C4-2B (cell line): Measurements from ENCODE around the gene SOX14.
A peak's percentile ranks its signal among the peaks of the same experiment; 100 is the strongest.

ENCODE experiments used
- CTCF ChIP-seq: fragments of 450-650 bp; conservative IDR thresholded peaks from 2 replicates; pipeline ENCODE4 v1.5.1; 2017; ENCODE audit warnings: mild to moderate bottlenecking
- ZFX ChIP-seq: fragments of 450-650 bp; IDR thresholded peaks from 2 replicates; pipeline ENCODE4 v1.6.1; 2017

GRCh38 chr3:137792626-137793271 is 28.6 kb downstream of the SOX14 start:
- TF ChIP-seq CTCF (peak; percentile 97), ZFX (no peak)
